K562 (cell line): ENCODE results near the gene ARL10. TPM values are rescaled to one million over a fixed set of nuclear protein-coding genes. Genes with fewer than 3 reads are reported as not detected.

Experiments used
- ATAC-seq: fragments of 200-7000 bp; cut with Tn5 transposase; 3 replicates; pipeline ENCODE4 v1.9.1; 2020; ENCODE audit warnings: moderate library complexity
- BruUV-seq: library from RNA; stranded (reverse); fragments of 400-500 nt; replicated peaks from 2 replicates; lab custom pipeline; 2021; lab: Mats Ljungman, UMichigan
- CTCF ChIA-PET: fragments of 300-600 bp; formaldehyde crosslinking; extraction: SDS; loops from one replicate; lab custom pipeline; 2021; ENCODE audit warnings: low intra/inter-chr PET ratio; lab: Yijun Ruan, JAX
- POLR2A ChIA-PET: fragments of 300-600, 350-650 bp; sonication (Branson Sonifier 250); formaldehyde crosslinking; extraction: SDS; loops from one replicate; lab custom pipeline; 2021; ENCODE audit warnings: antibody characterized with exemption, inconsistent platforms; lab: Yijun Ruan, JAX
- DNase-seq, 4 experiments: peaks; one replicate each; pipeline versions ENCODE4 v3.0.0 to v3.0.0-alpha.2; 2011 to 2018; ENCODE audit warnings: low spot score in 3 of 4, mixed read lengths in 3 of 4; ENCODE audit errors: extremely low read depth in 1 of 4
- FAIRE-seq: peaks from 2 replicates; lab custom pipeline; 2011; peaks lifted over from hg19 to GRCh38; lab: Jason Lieb, UNC
- H2AFZ ChIP-seq: 2 replicates; pipeline ENCODE4 v1.6.0; 2011; ENCODE audit warnings: low read depth, low read length, control low read depth, inconsistent platforms
- H3K27ac ChIP-seq: fragments of 200-600 bp; 3 replicates; pipeline ENCODE4 v1.8.0; 2011; ENCODE audit warnings: low read depth, mild to moderate bottlenecking, control low read depth, inconsistent platforms, low read length, moderate library complexity, mixed read lengths; ENCODE audit errors: extremely low read depth
- H3K27me3 ChIP-seq, 2 experiments: fragments of 300-600 bp in 1 of 2; 2 replicates in 1 of 2; 3 replicates in 1 of 2; pipeline versions ENCODE4 v1.6.0 to v1.8.0; 2011; ENCODE audit warnings: inconsistent platforms in 2 of 2, low read length in 2 of 2, mild to moderate bottlenecking in 1 of 2, mixed read lengths in 1 of 2, moderate library complexity in 1 of 2; ENCODE audit not compliant: control insufficient read depth in 2 of 2, insufficient read depth in 2 of 2
- H3K36me3 ChIP-seq: fragments of 300-600 bp; 3 replicates; pipeline ENCODE4 v1.8.0; 2011; ENCODE audit warnings: mild to moderate bottlenecking, low read length, inconsistent platforms; ENCODE audit not compliant: control insufficient read depth, insufficient read depth
- H3K4me1 ChIP-seq, 2 experiments: fragments of 200-600 bp in 1 of 2; replicated peaks in 1 of 2; 2 replicates in 1 of 2; 3 replicates in 1 of 2; pipeline versions ENCODE4 v1.5.1 to v1.8.0; 2011; ENCODE audit warnings: inconsistent platforms in 2 of 2, low read length in 2 of 2, mild to moderate bottlenecking in 1 of 2, mixed read lengths in 1 of 2, moderate library complexity in 1 of 2; ENCODE audit not compliant: control insufficient read depth in 2 of 2, insufficient read depth in 2 of 2
- H3K4me2 ChIP-seq: 2 replicates; pipeline ENCODE4 v1.6.1; 2011; ENCODE audit warnings: low read length, control low read depth, inconsistent platforms, mixed read lengths; ENCODE audit not compliant: insufficient read depth
- H3K4me3 ChIP-seq: fragments of 200-600 bp; sonication (generic), shearing (Covaris generic); 2 replicates; pipeline ENCODE4 v1.5.1; 2016; ENCODE audit warnings: control low read depth, inconsistent platforms
- H3K79me2 ChIP-seq: fragments of 200-600 bp; 3 replicates; pipeline ENCODE4 v1.8.0; 2011; ENCODE audit warnings: low read length, inconsistent platforms; ENCODE audit not compliant: control insufficient read depth, insufficient read depth
- H3K9ac ChIP-seq, 2 experiments: 2 replicates each; pipeline versions ENCODE4 v1.6.0 to v1.6.1; 2011; ENCODE audit warnings: low read depth in 2 of 2, low read length in 2 of 2, control low read depth in 1 of 2, inconsistent platforms in 1 of 2, mild to moderate bottlenecking in 1 of 2, mixed read lengths in 1 of 2; ENCODE audit not compliant: insufficient read depth in 1 of 2
- H3K9me1 ChIP-seq: one replicate; pipeline ENCODE4 v1.6.0; 2011; ENCODE audit warnings: inconsistent platforms, mild to moderate bottlenecking, low read length, moderate library complexity; ENCODE audit not compliant: control insufficient read depth, insufficient read depth
- H3K9me3 ChIP-seq: replicated peaks from 2 replicates; pipeline ENCODE4 v1.5.1; 2011; ENCODE audit warnings: low read depth, low read length, inconsistent platforms; ENCODE audit not compliant: control insufficient read depth, insufficient read depth
- H4K20me1 ChIP-seq: replicated peaks from 2 replicates; pipeline ENCODE4 v1.6.1; 2011; ENCODE audit warnings: low read length, inconsistent platforms, mixed read lengths; ENCODE audit not compliant: control insufficient read depth, insufficient read depth
- PML ChIP-seq: IDR thresholded peaks from 2 replicates; pipeline ENCODE4 v1.6.1; 2012; ENCODE audit warnings: low read length, inconsistent platforms
- POLR2G ChIP-seq: fragments of 200-400 bp; formaldehyde crosslinking; IDR thresholded peaks from 2 replicates; pipeline ENCODE4 v1.6.1; 2017; ENCODE audit warnings: low read depth, mild to moderate bottlenecking, antibody characterized with exemption, low read length, moderate library complexity
- WGBS: fragments of 100-300 bp; shearing (Covaris generic); methylation state at CpG from one replicate; pipeline ENCODE4 v1.1.6; 2016; ENCODE audit warnings: low coverage, mixed read lengths; ENCODE audit not compliant: insufficient coverage; ENCODE audit errors: missing lambda C conversion rate; 5-methylcytosine and 5-hydroxymethylcytosine counted together
- in situ Hi-C: fragments of 300-500 bp; cut with MboI; formaldehyde crosslinking; loops from 4 replicates; pipeline ENCODE4 v1.15.0; 2018; ENCODE audit warnings: inconsistent platforms, mixed read lengths
- intact Hi-C: fragments of 100-400 bp; cut with micrococcal nuclease; formaldehyde crosslinking; loops from 2 replicates; pipeline ENCODE4 v1.14.2; 2022
- polyA plus RNA-seq, 8 experiments: library from polyadenylated mRNA; depleted of rRNA in 4 of 8; stranded (reverse) in 5 of 8; unstranded in 3 of 8; fragments of >200 nt; fragmentation: Nextera tagmentation in 2 of 8; fragmentation: Illumina TruSeq in 1 of 8; extraction: Ambion mirVana in 2 of 8; extraction: Trizol in 1 of 8; gene quantifications; 2 replicates each; pipeline versions ENCODE4 v1.2.1 to v1.2.3, GENCODE V29; 2011 to 2014; ENCODE audit warnings: inconsistent platforms in 1 of 8, missing spikeins in 1 of 8
- total RNA-seq, 7 experiments: library from RNA; depleted of rRNA in 6 of 7; stranded (reverse); fragments of >200 nt in 6 of 7; fragmentation: Illumina TruSeq in 2 of 7; extraction: Trizol in 2 of 7; gene quantifications; 2 replicates each; pipeline versions ENCODE4 v1.2.1 to v1.2.3, GENCODE V29; 2011 to 2021; ENCODE audit warnings: low replicate concordance in 1 of 7
- TF ChIP-seq, protein P1 (sequence below): sonication (generic); formaldehyde crosslinking; IDR thresholded peaks from 2 replicates; pipeline ENCODE4 v1.8.1; 2023; ENCODE audit warnings: mild to moderate bottlenecking, missing genetic modification reagents

The ARL10 gene
- total and polyA plus RNA-seq, 9 of the 15 experiments (the other 6 are each of a cell fraction or from before 2014, with no cell fraction given): under 0.01 to 0.40 (median 0.34) TPM; not detected in 3

DNA sequence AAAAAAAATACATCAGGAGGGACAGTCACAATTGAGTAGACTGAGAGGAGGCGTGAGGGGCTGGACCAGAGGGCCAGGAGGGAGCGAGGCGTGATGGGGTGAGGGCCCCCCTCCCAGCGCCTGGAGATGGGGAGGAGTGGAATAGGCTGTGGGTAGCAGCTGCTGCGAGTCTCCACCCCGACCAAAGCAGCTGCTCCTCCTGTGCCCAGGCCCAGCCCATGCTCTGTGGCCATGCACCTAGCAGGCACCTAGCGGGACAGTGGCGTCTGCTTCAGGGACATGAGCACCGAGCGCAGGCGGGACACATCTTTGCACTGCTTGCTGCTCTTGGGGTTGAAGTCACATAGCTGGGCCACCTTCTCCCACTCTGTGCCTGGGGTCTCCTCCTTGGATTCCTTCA is 27.2 kb downstream of the ARL10 start:
- BruUV-seq: no TSS peak
- peaks cover 3% of the 10 kb centered on the region for H3K9me1 ChIP-seq
- H3K36me3 ChIP-seq: peaks cover 61% of the 10 kb centered on the region
- in situ Hi-C loops: no loop called here
- TF ChIP-seq PML (no peak), POLR2G (peak; percentile 41)
- H3K4me2 ChIP-seq: no peak overlapping the region
- DNase-seq (no peak), ATAC-seq (no peak), FAIRE-seq (no peak)
- POLR2A ChIA-PET: interaction anchor here (0.6 to 3.3 kb wide), 3 partner anchors 15 to 143 kb away, joined by 4 to 15 read pairs (median 4); no protein-coding TSS in a partner anchor
- 0 out of 4 replicates have a peak overlapping the region, but pooled peaks of 1 of the 2 experiments have one; percentile 24 for H3K9ac ChIP-seq
- H3K4me3 ChIP-seq: no peak overlapping the region
- no peak overlapping the region for H2AFZ ChIP-seq
- H3K79me2 ChIP-seq: peaks cover 30% of the 10 kb centered on the region
- peaks cover 12 to 31% of the 10 kb centered on the region in 2 experiments; a peak in 4 of 5 replicates for H3K4me1 ChIP-seq
- CTCF ChIA-PET: no interaction called here
- 89% methylated on average over 11 of the region's 11 CpGs for WGBS
- no peaks in the 10 kb centered on the region for H3K27me3 ChIP-seq
- H4K20me1 ChIP-seq: no peaks in the 10 kb centered on the region
- H3K9me3 ChIP-seq: no peaks in the 10 kb centered on the region
- no peak overlapping the region for H3K27ac ChIP-seq
- intact Hi-C loops: no loop called here

DNA sequence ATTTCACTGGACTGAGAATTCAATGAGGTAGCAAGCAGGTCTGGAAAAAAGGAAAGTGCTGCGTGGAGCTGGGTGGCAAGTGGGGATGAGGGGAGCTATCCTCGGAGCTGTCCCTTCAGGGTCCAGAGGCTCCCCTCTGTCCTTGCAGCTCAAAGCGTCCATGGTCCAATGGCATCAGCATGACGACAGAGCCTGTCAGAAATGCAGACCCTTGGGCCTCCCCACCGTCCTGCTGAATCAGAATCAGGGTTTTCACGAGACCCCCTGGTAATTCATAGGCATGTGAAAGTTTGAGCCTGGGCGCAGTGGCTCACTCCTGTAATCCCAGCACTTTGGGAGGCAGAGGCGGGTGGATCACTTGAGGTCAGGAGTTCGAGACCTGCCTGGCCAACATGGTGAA is 28.8 kb downstream of the ARL10 start:
- Histone ChIP-seq H3K36me3 (peaks cover 60% of the 10 kb centered on the region), H3K27me3 (no peaks in the 10 kb centered on the region), H3K27ac (no peak overlapping the region), H3K4me1 (peaks cover 12 to 33% of the 10 kb centered on the region in 2 experiments; a peak in 4 of 5 replicates), H3K9ac (peak overlapping the region in 1 of 2 experiments; percentile 68; a peak in 2 of 4 replicates), H3K4me3 (no peak overlapping the region), H4K20me1 (no peaks in the 10 kb centered on the region), H3K9me3 (no peaks in the 10 kb centered on the region), H3K9me1 (peaks cover 3% of the 10 kb centered on the region)
- DNase-seq: no peak
- in situ Hi-C loops: no loop called here
- 77% methylated on average over 9 of the region's 9 CpGs for WGBS
- CTCF ChIA-PET: no interaction called here
- no peak for ATAC-seq
- intact Hi-C loops: no loop called here
- POLR2A ChIA-PET: interaction anchor here (0.6 to 3.3 kb wide), 2 partner anchors 13 to 158 kb away, joined by 3 to 15 read pairs; no protein-coding TSS in a partner anchor
- FAIRE-seq: no peak
- TF ChIP-seq, protein P1, sequence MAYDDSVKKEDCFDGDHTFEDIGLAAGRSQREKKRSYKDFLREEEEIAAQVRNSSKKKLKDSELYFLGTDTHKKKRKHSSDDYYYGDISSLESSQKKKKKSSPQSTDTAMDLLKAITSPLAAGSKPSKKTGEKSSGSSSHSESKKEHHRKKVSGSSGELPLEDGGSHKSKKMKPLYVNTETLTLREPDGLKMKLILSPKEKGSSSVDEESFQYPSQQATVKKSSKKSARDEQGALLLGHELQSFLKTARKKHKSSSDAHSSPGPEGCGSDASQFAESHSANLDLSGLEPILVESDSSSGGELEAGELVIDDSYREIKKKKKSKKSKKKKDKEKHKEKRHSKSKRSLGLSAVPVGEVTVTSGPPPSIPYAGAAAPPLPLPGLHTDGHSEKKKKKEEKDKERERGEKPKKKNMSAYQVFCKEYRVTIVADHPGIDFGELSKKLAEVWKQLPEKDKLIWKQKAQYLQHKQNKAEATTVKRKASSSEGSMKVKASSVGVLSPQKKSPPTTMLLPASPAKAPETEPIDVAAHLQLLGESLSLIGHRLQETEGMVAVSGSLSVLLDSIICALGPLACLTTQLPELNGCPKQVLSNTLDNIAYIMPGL (CRISPR knock-in tag): no peak
- TF ChIP-seq, all 486 proteins: peak for 0
- no TSS peak for BruUV-seq
- no peak overlapping the region for H3K4me2 ChIP-seq
- H3K79me2 ChIP-seq: peaks cover 20% of the 10 kb centered on the region
- H2AFZ ChIP-seq: no peak overlapping the region
